KBM-7 (cell line): ENCODE data around the gene ARFGEF3.

Experiments used
- DNase-seq: peaks from one replicate; pipeline ENCODE4 v3.0.0-alpha.2; 2015
- in situ Hi-C: fragments of 300-500 bp; cut with MboI; formaldehyde crosslinking; loops from 2 replicates; pipeline ENCODE4 v1.14.3; 2020; ENCODE audit warnings: low sequenced_read_pairs, low pct_unique_long_range_greater_than_20kb, mixed read lengths

Gene ARFGEF3

GRCh38 chr6:138374815-138375214, 213.1 kb downstream of the ARFGEF3 start:
- DNase-seq: no peak
- in situ Hi-C loops: no loop called here

- in situ Hi-C loops: no loop called here
- DNase-seq: no peak
Measured at GRCh38 chr6:138377042-138377441, 215.3 kb downstream of the ARFGEF3 start.

DNA sequence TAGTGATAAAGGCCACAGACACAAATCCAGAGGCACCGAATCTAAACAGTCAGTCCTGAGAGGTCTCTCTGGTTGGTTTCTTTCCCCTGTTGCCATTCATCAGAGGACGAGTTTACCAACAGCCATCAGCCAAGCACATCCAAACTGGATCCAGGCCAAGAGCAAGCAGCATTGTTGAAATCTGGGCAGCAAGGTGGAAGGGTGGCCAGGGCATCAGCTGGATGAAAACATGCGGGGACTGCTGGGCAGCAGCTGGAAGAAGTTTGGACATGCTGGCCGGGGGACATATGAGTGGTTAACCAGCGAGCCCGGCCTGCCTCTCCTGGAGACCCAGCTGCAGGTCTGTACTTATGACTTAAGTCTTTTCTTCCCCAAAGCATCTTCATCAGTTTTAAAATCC, 216.1 kb downstream of the ARFGEF3 start, which contains the start of gene SMIM28:
Gene SMIM28 (plus strand): TSS at position 62 of the 400 bp plus-strand sequence. CDS start 168 bp downstream, at position 230.
- no peak for DNase-seq
- in situ Hi-C loops: no loop called here

DNA sequence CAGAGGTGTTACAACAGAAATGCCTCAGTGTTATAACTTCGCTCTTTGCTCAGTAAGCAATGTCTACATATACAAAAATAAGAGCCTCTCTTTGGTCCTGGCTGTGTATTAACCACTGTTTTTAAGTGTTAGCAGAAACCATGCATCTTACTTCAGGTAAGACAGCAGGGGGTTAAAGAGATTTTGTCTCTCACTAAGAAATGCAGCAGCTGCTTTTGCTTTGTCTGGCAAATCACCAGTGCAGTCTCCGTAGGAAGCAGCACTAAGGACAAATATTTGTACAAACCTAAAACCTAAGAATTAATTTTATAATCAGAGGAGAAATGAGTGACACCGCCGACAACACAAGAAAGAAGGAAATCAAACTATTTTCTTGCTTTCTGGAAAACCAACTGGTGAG, 216.7 kb downstream of the ARFGEF3 start:
- no peak for DNase-seq
- in situ Hi-C loops: no loop called here

- in situ Hi-C loops: no loop called here
- DNase-seq: no peak
Measured at GRCh38 chr6:138382498-138383265, 220.9 kb downstream of the ARFGEF3 start.

DNA sequence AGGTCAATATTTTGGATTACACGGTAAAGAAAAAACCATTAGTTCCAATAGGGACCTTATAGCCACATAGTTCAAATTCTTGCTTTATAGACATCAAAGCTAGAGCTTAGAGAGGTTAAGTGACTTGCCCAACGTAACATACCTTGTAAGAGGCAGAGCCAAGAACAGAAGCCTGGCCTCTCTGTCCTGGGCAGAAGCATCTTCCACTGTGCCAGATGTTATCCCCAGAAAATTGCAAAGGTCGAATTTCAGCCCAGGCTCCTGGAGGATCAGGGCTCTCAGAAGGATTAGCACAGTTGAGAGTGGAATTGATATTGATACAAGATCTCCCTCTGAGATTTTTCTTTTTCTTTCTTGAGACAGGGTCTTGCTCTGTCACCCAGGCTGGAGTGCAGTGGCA, 222.0 kb downstream of the ARFGEF3 start:
- in situ Hi-C loops: no loop called here
- no peak for DNase-seq

DNA sequence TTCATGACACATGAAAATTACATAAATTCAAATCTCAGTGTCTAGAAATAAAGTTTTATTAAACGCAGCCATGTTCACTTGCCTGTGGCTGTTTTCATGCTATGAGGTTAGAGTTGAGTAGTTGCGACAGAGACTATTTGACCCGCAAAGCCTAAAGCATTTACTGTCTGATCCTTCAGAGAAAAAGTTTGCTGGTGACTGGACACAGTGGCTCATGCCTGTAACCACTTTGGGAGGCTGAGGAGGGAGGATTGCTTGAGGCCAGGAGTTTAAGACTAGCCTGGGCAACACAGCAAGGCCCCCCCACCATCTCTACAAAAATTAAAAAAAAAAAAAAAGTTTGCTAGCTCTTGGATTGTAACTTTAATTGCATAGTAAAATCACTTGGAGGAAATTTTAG, 225.2 kb downstream of the ARFGEF3 start:
- in situ Hi-C loops: no loop called here
- no peak for DNase-seq

DNA sequence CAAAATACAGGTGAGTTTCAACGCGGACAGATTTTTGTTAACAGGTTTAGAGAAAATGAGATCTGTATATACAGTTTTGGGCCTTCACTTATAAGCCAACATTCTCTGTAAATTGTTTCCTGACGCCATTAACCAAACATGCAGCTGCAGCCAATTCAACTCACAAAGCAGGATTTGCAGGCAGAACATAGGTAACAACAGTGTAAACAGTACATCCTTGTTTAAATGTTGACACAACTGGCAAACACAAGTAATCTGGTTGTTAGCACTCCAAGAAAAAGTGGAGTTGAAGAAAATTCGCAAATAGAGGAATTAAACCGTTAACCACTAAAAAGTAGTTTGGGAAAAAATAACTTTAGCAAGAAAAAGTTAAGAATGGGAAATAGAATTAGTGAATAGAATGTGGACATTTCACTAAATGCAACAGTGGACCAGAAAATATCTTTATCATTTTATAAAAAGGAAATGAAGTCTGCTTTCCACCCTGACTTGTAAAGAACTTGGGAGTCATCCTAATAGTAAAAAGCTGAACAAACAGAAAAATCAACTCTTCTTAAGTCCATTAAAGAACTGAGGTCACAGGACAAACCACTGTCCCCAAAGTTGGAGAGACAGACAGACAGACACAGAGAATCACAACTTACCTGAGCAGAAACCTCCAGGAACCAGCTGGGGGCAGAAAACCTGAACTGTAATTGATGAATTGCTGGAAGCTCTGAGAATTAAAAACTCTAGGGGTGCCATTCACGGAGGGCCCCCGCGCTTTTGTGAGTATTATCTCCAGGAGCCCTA, 226.0 kb downstream of the ARFGEF3 start:
- in situ Hi-C loops: no loop called here
- no peak for DNase-seq

DNA sequence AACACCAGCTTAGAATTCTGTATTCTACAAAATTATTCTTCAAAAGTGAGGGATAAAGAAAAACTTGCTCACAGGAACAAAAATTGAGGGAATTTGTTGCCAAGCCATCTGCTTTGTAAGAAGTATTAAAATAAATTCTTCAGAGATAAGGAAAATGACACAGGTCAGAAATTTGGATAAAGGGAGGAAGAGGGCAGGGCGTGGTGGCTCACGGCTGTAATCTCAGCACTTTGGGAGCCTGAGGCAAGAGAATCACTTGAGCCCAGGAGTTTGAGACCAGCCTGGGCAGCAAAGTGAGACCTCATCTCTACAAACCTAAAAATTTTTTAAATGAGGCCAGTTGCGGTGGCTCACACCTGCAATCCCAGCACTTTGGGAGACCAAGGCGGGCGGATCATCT, 227.8 kb downstream of the ARFGEF3 start:
- in situ Hi-C loops: no loop called here
- no peak for DNase-seq
